T-cell (primary cell): ENCODE measurements around the gene CLPTM1L. TPM values are rescaled to one million over a fixed set of nuclear protein-coding genes. Genes with fewer than 3 reads are reported as not detected.

Experiments
- ATAC-seq, 4 experiments: fragments of 200-7000 bp in 3 of 4; fragments of 150-1000 bp in 1 of 4; cut with Tn5 transposase; replicated peaks in 1 of 4; 1 replicate in 3 of 4; 2 replicates in 1 of 4; pipeline ENCODE4 v1.10.0; 2021; ENCODE audit warnings: moderate library complexity in 3 of 4, mild to moderate bottlenecking in 2 of 4, moderate number of reproducible peaks in 1 of 4
- CTCF ChIA-PET, 2 donors: fragments of 300-600 bp; sonication (Branson Sonifier 250); formaldehyde crosslinking; loops; one replicate each; lab custom pipeline; 2022; ENCODE audit warnings: antibody characterized with exemption in 2 of 2; lab: Charles Lee
- POLR2A ChIA-PET, 2 donors: fragments of 300-600 bp; sonication (Branson Sonifier 250); formaldehyde crosslinking; loops; one replicate each; lab custom pipeline; 2022; ENCODE audit warnings: antibody characterized with exemption in 2 of 2; lab: Charles Lee
- DNase-seq, 35 experiments: peaks; one replicate each; pipeline versions ENCODE4 v3.0.0 to v3.0.0-alpha.2; 2013 to 2023
- H3K27ac ChIP-seq: one replicate; pipeline ENCODE4 v1.5.1; 2013; ENCODE audit warnings: low read length
- H3K27me3 ChIP-seq, 2 experiments: replicated peaks in 1 of 2; 1 replicate in 1 of 2; 2 replicates in 1 of 2; pipeline versions ENCODE4 v1.6.1 to v1.7.0; 2013; ENCODE audit warnings: low read length in 1 of 2, mixed read lengths in 1 of 2; ENCODE audit not compliant: control insufficient read depth in 2 of 2, insufficient read depth in 2 of 2; ENCODE audit errors: extremely low read depth in 1 of 2
- H3K36me3 ChIP-seq, 2 donors: 1 replicate in 1 of 2; 2 replicates in 1 of 2; pipeline versions ENCODE4 v1.6.1 to v1.7.0; 2013; ENCODE audit warnings: low read length in 1 of 2; ENCODE audit not compliant: control insufficient read depth in 2 of 2, insufficient read depth in 1 of 2; ENCODE audit errors: extremely low read depth in 1 of 2
- H3K4me1 ChIP-seq, 2 experiments: 1 replicate in 1 of 2; 2 replicates in 1 of 2; pipeline versions ENCODE4 v1.6.1 to v1.7.0; 2013; ENCODE audit warnings: low read length in 2 of 2, mixed read lengths in 1 of 2; ENCODE audit not compliant: insufficient read depth in 2 of 2, control insufficient read depth in 1 of 2; ENCODE audit errors: extremely low read depth in 1 of 2
- H3K4me3 ChIP-seq, 2 donors: 1 replicate in 1 of 2; 2 replicates in 1 of 2; pipeline versions ENCODE4 v1.5.1 to v1.7.0; 2013; ENCODE audit warnings: mild to moderate bottlenecking in 2 of 2, low read length in 1 of 2, moderate library complexity in 1 of 2; ENCODE audit not compliant: control insufficient read depth in 1 of 2; ENCODE audit errors: extremely low read depth in 1 of 2
- H3K9me3 ChIP-seq: 2 replicates; pipeline ENCODE4 v1.7.0; 2013
- H3K27ac Mint-ChIP-seq, 2 donors: one replicate each; pipeline ENCODE4 v1.8.0; 2020 to 2021; ENCODE audit warnings: mild to moderate bottlenecking in 2 of 2, mixed read lengths in 2 of 2
- H3K27me3 Mint-ChIP-seq, 2 donors: one replicate each; pipeline ENCODE4 v1.8.0; 2021 to 2022; ENCODE audit warnings: mixed read lengths in 2 of 2
- H3K36me3 Mint-ChIP-seq: one replicate; pipeline ENCODE4 v1.8.0; 2021; ENCODE audit warnings: mixed read lengths
- H3K4me1 Mint-ChIP-seq, 3 donors: one replicate each; pipeline ENCODE4 v1.8.0; 2020 to 2022; ENCODE audit warnings: mixed read lengths in 3 of 3, mild to moderate bottlenecking in 1 of 3
- H3K4me3 Mint-ChIP-seq, 3 donors: one replicate each; pipeline ENCODE4 v1.8.0; 2020 to 2022; ENCODE audit warnings: mild to moderate bottlenecking in 3 of 3, mixed read lengths in 3 of 3, moderate library complexity in 3 of 3
- H3K9me3 Mint-ChIP-seq, 3 donors: one replicate each; pipeline ENCODE4 v1.8.0; 2020 to 2022; ENCODE audit warnings: mixed read lengths in 3 of 3
- WGBS: methylation state at CpG from one replicate; pipeline ENCODE4 v1.1.5; 2013; ENCODE audit warnings: missing lambda C conversion rate; ENCODE audit not compliant: insufficient coverage; 5-methylcytosine and 5-hydroxymethylcytosine counted together
- total RNA-seq, 35 experiments: library from RNA in 6 of 35; stranded (reverse) in 6 of 35; fragments of 120-200 nt in 1 of 35; gene quantifications; one replicate each; pipeline versions ENCODE4 v1.2.1 to v1.2.4 and lab custom pipeline; 2013 to 2026

The CLPTM1L gene
- total RNA-seq, 5 donors from 2014 or later (not counting 1 experiment from before 2014, with no cell fraction given): 70.9 to 91.0 (median 82.1) TPM

- H3K36me3 Mint-ChIP-seq: peaks cover 28% of the 10 kb centered on the region
These were observed 29.0 kb downstream of the CLPTM1L start for GRCh38 chr5:1315709-1316587.

GRCh38 chr5:1315018-1315708 is 29.7 kb downstream of the CLPTM1L start:
- Histone ChIP-seq H3K27me3 (no peaks in the 10 kb centered on the region), H3K36me3 (peaks cover 17 to 20% of the 10 kb centered on the region in 2 donors), H3K9me3 (no peaks in the 10 kb centered on the region), H3K4me3 (peak overlapping the region; percentile 38 to 48), H3K4me1 (peaks cover 39 to 55% of the 10 kb centered on the region in 2 experiments), H3K27ac (no peak overlapping the region)
- ChIA-PET POLR2A (no interaction called here), CTCF (no interaction called here)
- Mint-ChIP-seq H3K27ac (peak overlapping the region; percentile 94), H3K36me3 (peaks cover 21% of the 10 kb centered on the region), H3K9me3 (peaks cover 3 to 13% (median 3%) of the 10 kb centered on the region in 3 donors), H3K4me1 (peaks cover 61 to 67% (median 67%) of the 10 kb centered on the region in 3 donors), H3K27me3 (no peaks in the 10 kb centered on the region), H3K4me3 (peak overlapping the region; percentile 77 to 80 (median 78))
- 33% methylated on average over 11 of the region's 13 CpGs for WGBS
- DNase-seq: peak in 1 of 35 experiments; percentile 16
- peak in 1 of 4 experiments; percentile 0 for ATAC-seq

More at GRCh38 chr5:1315709-1316587, 29.0 kb downstream of the CLPTM1L start:
- ATAC-seq: peak; percentile 75 to 79 (median 75)
- H3K4me1 ChIP-seq: peaks cover 39 to 55% of the 10 kb centered on the region in 2 experiments
- peak overlapping the region; percentile 52 for H3K27ac ChIP-seq
- H3K27me3 ChIP-seq: no peaks in the 10 kb centered on the region
- H3K27me3 Mint-ChIP-seq: no peaks in the 10 kb centered on the region
- H3K4me3 ChIP-seq: peak overlapping the region; percentile 38 to 48
- DNase-seq: peak in 34 of 35 experiments; percentile 43 to 81 (median 61)
- POLR2A ChIA-PET: interaction anchor here in 1 of 2 donors (0.6 kb wide), 1 partner anchor 17 kb away, joined by 3 read pairs; no protein-coding TSS in a partner anchor
- peaks cover 61 to 64% (median 64%) of the 10 kb centered on the region in 3 donors for H3K4me1 Mint-ChIP-seq
- under 1% methylated on average over 24 of the region's 33 CpGs for WGBS
- CTCF ChIA-PET: no interaction called here
- no peaks in the 10 kb centered on the region for H3K9me3 ChIP-seq
- H3K4me3 Mint-ChIP-seq: peak overlapping the region; percentile 77 to 80 (median 78)
- H3K36me3 ChIP-seq: peaks cover 17 to 28% of the 10 kb centered on the region in 2 donors
- H3K27ac Mint-ChIP-seq: peak overlapping the region; percentile 94
- H3K9me3 Mint-ChIP-seq: peaks cover 0 to 8% (median 0%) of the 10 kb centered on the region in 3 donors

DNA sequence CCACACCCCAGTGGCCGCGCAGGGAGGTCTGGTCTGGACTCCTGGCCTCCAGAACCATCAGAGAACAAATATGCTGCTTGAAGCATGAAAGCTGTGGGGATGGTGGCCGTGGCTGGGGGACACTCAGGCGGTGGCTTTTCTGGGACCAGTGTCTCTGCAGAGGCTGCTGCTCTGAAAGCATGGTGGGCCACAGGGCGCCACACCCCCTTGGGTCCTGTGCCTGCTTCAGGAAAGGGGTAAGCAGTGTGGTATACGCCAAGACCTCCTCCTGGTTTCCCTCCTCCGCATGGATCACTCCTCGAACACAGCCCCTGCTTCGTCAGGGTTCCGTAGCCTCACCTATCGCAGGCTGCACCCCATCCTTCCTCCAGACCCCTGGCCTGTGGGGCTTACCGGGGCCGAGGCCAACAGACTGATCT is 30.3 kb downstream of the CLPTM1L start:
- WGBS: 89% methylated on average over 10 of the region's 13 CpGs
- Mint-ChIP-seq H3K4me1 (peaks cover 59 to 70% (median 69%) of the 10 kb centered on the region in 3 donors), H3K36me3 (peaks cover 19% of the 10 kb centered on the region), H3K27me3 (no peaks in the 10 kb centered on the region), H3K27ac (peak overlapping the region; percentile 61 to 94), H3K9me3 (peaks cover 3 to 15% (median 3%) of the 10 kb centered on the region in 3 donors), H3K4me3 (peak overlapping the region in 2 of 3 donors; percentile 17 to 80)
- peak overlapping the region in 1 of 2 donors; percentile 30 for H3K4me3 ChIP-seq
- H3K27ac ChIP-seq: no peak overlapping the region
- ChIA-PET POLR2A (interaction anchor here in 1 of 2 donors (0.6 kb wide), 1 partner anchor 265 kb away, joined by 3 read pairs; no protein-coding TSS in a partner anchor), CTCF (no interaction called here)
- ATAC-seq (no peak), DNase-seq (peak in 1 of 35 experiments; percentile 19)
- H3K27me3 ChIP-seq: no peaks in the 10 kb centered on the region
- no peaks in the 10 kb centered on the region for H3K9me3 ChIP-seq
- H3K4me1 ChIP-seq: peaks cover 39 to 55% of the 10 kb centered on the region in 2 experiments
- H3K36me3 ChIP-seq: peaks cover 12 to 15% of the 10 kb centered on the region in 2 donors

GRCh38 chr5:1312993-1313833 is 31.7 kb downstream of the CLPTM1L start:
- Histone ChIP-seq H3K9me3 (no peaks in the 10 kb centered on the region), H3K4me3 (peak overlapping the region; percentile 10 to 33), H3K36me3 (peaks cover 4 to 5% of the 10 kb centered on the region in 2 donors), H3K27me3 (no peaks in the 10 kb centered on the region), H3K4me1 (peaks cover 39 to 55% of the 10 kb centered on the region in 2 experiments), H3K27ac (peak overlapping the region; percentile 37)
- peak overlapping the region; percentile 84 to 87 for H3K27ac Mint-ChIP-seq
- WGBS: 22% methylated on average over 18 of the region's 25 CpGs
- peaks cover 10% of the 10 kb centered on the region for H3K36me3 Mint-ChIP-seq
- peaks cover 69 to 81% (median 80%) of the 10 kb centered on the region in 3 donors for H3K4me1 Mint-ChIP-seq
- ATAC-seq (peak; percentile 49 to 59 (median 50)), DNase-seq (peak in 29 of 35 experiments; percentile 22 to 75 (median 40))
- no peaks in the 10 kb centered on the region for H3K27me3 Mint-ChIP-seq
- H3K4me3 Mint-ChIP-seq: peak overlapping the region; percentile 45 to 80 (median 68)
- ChIA-PET CTCF (interaction anchor here in 1 of 2 donors (1.1 kb wide), 1 partner anchor 9 kb away, joined by 3 read pairs; no protein-coding TSS in a partner anchor), POLR2A (interaction anchor here in 1 of 2 donors (0.7 kb wide), 1 partner anchor 334 kb away, joined by 9 read pairs; no protein-coding TSS in a partner anchor)
- peaks cover 3 to 15% (median 3%) of the 10 kb centered on the region in 3 donors for H3K9me3 Mint-ChIP-seq

DNA sequence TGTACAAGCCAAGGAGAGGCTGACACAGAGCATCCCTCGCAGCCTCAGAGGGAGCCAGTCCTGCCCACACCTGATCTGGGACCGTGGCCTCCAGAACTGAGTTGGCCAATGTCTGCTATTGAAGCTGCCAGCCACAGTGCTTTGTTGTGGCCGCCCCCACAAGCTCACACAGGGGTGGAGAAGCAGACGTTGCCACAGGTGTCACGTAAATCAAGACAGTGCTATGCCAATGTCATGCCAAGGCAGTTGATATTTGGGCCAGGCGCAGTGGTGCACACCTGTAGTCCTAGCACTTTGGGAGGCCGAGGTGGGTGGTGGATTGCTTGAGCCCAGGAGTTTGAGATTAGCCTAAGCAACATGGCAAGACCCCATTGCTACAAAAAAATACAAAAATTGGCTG is 32.7 kb downstream of the CLPTM1L start:
- DNase-seq (peak in 34 of 35 experiments; percentile 33 to 74 (median 48)), ATAC-seq (peak; percentile 9 to 39 (median 36))
- H3K27me3 ChIP-seq: no peaks in the 10 kb centered on the region
- Mint-ChIP-seq H3K4me3 (peak overlapping the region in 1 of 3 donors; percentile 80), H3K27ac (peak overlapping the region; percentile 84 to 87), H3K27me3 (no peaks in the 10 kb centered on the region), H3K36me3 (peaks cover 3% of the 10 kb centered on the region), H3K9me3 (peaks cover 3 to 15% (median 3%) of the 10 kb centered on the region in 3 donors), H3K4me1 (peaks cover 64 to 76% (median 75%) of the 10 kb centered on the region in 3 donors)
- CTCF ChIA-PET: interaction anchor here in 1 of 2 donors (1.1 kb wide), 1 partner anchor 10 kb away, joined by 3 read pairs; no protein-coding TSS in a partner anchor
- peaks cover 39 to 53% of the 10 kb centered on the region in 2 experiments for H3K4me1 ChIP-seq
- POLR2A ChIA-PET: no interaction called here
- H3K4me3 ChIP-seq: no peak overlapping the region
- H3K9me3 ChIP-seq: no peaks in the 10 kb centered on the region
- 6% methylated on average over 4 of the region's 7 CpGs for WGBS
- no peaks in the 10 kb centered on the region for H3K36me3 ChIP-seq
- H3K27ac ChIP-seq: no peak overlapping the region
